GM21390 (cell line): Measurements from ENCODE around the gene HEMK1.

ENCODE experiments used
- ATAC-seq: cut with Tn5 transposase; IDR thresholded peaks from one replicate; pipeline ENCODE4 v1.9.1; 2021; ENCODE audit not compliant: unreplicated experiment

HEMK1 gene, protein sequence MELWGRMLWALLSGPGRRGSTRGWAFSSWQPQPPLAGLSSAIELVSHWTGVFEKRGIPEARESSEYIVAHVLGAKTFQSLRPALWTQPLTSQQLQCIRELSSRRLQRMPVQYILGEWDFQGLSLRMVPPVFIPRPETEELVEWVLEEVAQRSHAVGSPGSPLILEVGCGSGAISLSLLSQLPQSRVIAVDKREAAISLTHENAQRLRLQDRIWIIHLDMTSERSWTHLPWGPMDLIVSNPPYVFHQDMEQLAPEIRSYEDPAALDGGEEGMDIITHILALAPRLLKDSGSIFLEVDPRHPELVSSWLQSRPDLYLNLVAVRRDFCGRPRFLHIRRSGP

DNA sequence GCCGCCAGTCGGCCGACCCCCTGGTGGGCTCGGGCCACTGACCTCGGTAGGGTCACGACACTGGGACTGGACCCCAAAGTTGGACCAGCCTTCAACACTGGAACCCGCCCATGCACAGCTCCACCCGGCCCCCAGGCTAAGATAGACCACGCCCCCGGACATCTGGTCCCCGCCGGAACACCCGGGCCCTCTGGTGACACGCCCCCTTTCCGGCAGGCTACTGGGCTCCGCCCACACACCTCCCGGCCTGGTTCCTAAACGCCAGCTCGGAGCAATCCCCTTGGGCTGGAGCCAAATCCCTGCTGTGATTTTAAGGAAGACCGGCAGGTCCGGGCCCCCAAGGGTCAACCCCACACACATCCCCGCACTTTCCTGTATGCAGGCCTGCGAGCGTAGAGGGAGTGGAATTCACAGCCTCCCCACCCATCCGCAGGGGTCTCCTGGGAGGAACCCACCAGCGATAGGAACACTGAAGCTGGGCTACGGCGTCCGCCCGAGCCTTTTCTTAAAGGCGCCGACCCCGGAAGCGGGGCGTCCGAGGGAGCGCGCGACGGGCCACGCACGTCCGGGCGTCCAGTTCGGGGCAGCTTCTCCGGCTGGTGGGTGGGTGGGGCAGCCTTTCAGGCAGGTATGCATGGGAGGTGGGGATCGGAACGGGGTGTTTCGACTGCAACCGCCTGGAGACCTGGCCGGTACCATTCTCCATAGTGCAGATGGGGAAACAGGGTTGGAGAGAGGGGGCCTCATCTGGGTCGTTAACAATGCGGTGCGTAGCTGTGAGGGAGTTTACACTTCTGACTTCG lies at the start of gene HEMK1:
Gene HEMK1, plus strand, starts transcription at position 576 of the 803 bp plus-strand sequence. CDS start 1,583 bp downstream, outside the sequence.
- peak; percentile 60 for ATAC-seq

DNA sequence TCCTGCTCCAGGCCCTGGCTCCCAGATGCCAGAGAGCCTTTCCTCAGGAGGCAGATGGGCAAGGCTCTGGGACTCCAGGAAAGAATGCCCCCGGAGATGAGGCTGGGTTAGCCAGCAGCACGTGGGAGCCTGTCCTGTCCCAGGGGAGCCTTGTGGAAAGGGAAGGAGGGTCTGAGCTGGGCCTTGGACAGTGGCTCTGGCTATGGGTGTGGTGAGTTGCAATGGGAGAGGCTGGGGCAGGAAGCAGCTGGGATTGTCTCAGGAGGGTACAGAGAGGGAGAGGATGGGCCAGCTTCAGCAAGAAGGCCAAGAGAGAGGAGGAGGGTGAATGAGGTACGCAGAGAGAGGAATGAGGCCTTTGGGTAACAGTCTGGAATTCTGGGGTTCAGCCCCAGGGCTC lies 48.5 kb upstream of the HEMK1 start:
- no peak for ATAC-seq

DNA sequence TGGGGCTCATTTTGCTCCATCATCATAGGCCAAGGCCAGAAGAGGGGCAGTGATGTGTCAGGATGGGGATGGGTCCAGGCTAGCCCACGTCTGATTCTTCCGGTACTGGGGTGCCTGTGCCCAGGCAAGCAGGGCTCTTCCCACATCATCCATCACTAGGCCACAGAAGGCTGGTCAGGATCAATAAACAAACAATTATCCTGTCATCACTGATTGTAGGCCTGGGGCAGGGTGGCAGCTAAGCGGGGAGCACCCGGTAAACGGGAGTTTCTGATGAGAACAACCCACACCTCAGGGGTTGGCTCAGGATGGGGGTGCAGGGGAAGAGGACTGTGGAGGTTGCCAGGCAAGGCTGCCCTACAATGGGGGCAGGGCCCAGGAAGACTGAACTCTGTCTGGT lies 47.8 kb upstream of the HEMK1 start:
- ATAC-seq = no peak

DNA sequence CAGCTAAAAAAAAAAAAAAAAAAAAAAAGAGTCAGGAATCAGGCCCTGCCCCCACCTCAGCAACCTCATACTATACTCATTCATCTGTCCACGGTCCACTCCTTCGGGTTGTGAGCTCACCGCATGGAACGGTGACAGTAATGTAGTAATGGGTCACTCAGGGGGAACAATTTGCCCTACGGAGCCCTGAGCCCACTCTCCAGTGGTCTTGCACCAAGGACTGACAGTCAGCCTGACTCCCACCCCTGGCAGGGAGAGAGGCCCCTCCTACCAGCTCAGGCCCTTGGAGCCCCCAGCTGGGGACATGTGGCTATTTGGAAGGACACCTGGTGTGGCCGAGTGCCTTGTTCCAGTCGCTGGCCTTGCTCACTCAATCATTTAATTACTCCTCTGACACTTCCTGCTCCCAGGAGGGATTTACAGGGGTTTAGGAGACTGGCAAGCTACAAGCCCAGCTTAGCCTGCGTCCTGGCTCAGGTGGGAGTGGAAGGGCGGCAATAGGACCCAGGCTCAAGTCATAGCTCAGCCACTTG lies 46.0 kb upstream of the HEMK1 start:
- ATAC-seq = no peak

DNA sequence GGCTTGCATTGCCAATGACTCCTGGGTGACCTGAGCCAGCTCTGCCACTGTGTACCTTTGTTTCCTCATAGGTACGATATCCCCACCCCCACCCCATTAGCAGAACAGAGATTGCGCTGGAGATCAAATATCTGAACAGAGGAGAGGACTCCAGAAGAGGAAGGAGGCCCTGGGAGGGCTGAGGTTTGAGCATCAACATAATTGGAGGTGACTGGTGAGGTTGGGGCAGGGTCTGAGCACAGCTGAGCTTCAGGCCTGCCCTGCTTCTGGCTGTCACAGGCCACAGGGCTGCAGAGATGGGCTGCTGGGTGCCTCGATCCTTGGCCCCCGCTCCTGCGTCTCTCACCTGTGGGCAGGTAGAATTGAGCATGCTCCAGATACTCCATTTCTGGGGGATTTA lies 44.6 kb upstream of the HEMK1 start:
- ATAC-seq = no peak

DNA sequence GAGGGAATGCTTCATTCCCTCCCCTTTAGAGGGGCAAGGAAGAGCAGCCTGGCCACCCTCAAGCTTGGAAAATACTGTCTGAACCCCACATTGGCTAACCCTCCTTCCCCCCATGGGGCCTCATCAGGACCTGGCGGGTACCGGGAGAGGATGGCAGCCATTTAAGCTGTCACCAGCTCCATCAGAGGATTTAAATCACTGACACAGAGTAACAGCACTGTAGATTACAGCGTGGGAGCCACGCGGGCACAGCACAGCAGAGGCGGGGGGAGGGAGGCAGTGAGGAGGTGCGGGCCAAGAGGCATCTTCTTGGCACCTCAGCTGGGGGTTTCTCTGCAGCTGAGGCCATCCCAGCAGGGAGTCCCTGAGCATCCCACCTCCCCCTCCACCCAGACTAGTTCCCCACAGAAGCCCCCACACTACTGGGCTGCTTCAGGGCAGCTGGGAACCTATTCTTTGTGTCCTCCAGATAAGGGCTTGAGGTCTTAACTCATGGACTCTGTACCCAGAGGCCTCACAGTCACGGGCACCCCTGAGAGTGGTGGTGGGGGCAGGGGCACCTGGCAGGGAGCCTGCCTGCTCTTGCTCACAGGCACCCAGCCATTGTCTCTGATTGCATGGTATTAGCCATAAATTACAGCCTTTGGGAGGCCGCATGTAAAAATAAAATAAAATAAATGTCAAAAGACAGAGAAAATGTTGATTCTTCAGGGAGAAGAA lies 44.0 kb upstream of the HEMK1 start:
- ATAC-seq = no peak

DNA sequence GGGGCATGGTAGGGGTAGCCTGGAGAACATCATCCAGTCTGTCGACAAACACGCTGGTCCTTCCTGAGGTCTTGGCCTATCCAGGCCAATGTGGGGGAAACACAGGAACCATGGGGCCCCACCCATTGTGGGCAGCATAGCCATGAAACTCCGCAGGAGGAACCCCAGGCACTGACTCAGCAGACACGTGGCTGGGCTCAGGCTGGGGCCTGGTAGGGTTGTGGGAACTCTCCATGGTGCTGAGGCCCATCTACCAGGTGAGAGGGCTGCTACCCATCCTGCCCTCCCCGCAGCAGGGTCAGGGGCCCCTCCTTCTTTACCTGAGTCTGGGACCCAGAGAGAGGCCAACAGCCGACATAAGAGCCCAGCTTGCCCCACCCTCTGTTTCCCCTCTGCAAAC lies 43.3 kb upstream of the HEMK1 start:
- no peak for ATAC-seq

DNA sequence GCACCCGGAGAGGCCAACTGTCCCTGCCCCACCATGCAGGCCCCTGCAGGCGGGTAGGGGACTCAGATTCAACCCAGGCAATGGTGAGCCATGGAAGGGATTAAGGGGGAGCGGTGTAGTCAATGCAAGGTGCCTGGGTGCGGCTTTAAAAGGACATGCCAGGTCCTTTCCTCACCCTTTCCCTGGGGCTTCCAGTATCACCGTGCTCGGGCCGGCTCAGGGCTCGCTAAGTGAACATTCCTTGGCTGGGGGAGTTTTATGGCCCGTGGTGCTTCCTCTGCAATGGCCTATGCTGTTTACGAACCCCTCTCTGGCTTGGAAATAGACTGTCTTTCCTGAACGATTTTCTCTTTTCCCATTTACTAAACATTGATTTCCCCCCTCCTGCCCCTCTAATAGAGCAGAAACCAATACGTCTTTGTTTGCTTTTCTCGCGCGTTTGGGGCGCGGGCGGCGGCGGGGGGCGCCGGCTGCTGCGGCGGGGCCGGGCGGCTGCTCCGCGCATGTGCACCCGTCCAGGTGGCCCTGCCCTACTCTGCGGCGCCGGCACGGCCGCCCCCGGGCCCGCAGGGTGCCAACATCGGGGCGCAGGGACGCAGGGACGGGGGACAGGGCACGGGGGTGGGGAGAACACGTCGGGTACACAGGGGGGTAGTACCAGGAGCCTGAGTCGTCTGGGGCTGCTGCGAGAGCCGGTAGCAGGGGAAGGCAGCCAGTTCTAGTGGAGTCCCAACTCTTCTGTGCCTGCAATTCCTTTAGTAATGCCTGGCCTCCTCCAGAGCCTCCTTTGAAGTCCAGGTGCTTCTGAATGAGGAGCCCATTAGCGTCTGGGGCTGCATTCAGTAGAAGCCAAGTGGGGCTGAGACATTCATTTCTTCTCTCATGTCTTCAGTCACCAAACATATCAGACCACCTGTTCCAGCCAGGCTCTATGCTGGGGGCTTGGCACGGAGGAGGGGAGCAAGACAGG lies 39.0 kb upstream of the HEMK1 start:
- no peak for ATAC-seq

DNA sequence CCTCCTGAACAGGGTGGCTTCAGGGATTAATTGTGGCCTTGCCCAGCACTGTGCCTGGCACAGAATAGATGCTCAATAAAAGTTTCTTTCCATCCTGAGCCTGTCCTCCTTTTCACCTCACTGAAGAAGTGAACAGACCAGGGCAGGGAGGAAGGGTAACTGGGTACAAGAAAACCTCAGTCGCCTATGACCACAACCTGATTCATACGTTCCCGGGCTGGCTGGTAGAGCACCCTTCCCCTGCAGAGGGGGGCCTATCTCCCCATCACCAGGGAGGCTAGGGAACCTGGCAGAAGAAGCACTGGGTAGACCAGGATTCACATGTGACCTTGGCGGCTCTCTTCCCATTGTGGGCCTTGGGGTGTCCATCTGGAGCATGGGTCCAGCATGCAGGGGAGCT lies 38.1 kb upstream of the HEMK1 start:
- ATAC-seq = no peak

DNA sequence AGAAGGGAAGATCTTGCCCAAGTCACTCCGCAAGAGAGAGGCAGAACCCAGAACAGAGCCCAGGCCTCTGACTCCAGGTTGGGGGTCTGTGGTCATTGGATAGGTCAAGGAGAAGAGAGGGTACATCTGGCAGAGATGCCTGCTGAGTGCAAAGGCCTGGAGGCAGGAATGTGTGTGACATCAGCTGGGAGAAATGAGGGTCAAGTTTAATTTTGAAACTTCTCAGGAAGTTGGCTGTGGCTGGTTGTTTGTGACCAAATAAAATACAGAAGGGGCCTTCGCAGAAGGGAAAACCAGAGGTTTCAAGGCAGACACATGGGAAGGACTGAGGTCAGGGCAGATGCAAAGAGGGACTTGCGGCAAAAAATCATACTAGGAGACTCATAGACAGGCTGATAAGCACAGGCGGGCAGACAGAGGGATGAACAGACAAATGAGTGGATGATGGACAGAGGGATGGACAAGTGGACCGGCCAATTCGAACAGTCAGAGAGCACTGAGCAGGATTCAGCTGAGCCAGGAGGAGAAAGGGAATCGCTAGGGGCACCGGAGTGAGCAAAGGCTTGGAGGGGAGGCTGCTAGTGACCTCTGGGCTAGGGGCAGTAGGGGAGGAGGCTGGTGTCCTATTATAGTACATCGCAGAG lies 37.1 kb upstream of the HEMK1 start:
- no peak for ATAC-seq

DNA sequence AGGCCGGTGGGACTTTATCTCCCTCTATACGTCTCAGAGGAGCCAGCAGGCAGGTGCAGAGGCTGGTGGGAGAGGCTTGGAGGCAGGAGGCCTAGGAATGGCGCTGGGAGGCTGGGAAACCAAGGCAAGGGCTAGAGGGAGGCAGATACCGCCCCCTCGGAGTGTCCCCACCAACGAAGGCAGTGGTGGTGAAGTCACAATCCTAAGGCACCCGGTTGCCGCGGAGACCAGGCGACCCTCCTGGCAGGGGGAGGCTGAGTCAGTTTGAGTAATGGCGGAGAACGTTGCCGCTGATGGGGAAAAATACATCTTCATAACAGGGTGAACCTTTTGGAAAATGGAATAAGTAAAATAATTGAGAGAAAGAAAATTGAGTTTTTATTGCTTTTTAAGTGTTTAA lies 36.0 kb upstream of the HEMK1 start:
- ATAC-seq = no peak

DNA sequence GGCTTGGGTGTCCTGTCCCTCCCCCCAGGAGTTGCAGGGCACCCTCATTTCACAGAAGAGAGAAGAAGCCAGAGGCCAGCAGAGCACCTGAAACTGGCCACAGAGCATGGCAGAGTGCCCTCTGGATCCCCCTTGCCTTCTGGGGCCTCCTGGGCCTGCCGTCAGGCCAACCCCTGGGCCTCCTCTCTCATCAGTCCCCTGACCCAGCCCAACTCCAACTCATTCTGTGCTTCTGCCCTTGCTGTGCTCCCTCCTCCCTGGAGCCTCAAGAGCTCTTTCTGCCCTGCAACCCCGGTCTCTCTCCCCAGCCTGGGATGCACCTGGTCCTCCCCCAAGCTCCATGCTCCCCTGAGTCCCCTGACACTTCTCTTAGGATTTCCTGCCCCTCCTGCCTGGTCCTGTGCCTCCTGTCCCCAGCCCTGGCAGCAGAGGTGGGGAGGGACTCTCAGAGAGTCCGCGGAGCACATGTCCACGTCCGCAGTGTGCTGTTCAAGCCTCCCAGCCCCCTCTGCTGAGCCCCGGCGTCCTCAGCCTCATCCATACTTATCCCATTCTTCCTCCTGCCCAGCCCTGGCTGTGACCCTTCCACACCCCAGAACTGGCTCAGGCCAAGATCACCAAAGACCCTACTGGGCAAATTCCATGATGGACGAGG lies 35.4 kb upstream of the HEMK1 start:
- ATAC-seq = no peak

DNA sequence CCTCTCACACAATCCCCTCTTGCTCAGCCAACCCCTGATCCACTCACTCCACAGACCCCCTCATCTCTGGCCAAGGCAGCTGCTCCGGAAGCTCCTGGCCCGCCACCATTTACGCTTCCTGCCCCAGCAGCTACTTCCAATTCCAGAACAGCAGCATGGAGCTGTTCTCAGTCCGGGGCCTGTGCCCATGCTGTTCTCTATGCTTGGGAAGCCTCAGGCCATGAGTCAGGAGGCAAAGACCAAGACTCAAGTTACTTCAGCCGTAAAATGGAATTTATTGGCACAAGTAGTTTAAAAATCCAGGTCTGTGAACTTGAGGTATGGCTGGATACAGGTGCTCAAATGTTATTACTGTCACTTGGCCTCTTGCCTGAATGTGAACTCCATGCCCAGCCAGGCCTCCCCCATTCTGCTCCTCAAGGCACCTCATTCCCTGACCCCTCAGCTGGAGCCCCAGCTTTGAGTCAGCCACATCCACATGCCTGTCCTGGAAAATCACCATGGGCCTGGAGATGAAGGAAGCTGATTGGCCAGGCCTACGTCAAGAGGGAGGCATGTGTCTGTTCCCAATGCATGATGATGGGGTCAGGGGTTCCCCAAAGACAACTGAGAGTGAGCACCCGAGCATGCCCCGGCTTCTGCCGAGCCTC lies 34.5 kb upstream of the HEMK1 start:
- ATAC-seq = no peak

DNA sequence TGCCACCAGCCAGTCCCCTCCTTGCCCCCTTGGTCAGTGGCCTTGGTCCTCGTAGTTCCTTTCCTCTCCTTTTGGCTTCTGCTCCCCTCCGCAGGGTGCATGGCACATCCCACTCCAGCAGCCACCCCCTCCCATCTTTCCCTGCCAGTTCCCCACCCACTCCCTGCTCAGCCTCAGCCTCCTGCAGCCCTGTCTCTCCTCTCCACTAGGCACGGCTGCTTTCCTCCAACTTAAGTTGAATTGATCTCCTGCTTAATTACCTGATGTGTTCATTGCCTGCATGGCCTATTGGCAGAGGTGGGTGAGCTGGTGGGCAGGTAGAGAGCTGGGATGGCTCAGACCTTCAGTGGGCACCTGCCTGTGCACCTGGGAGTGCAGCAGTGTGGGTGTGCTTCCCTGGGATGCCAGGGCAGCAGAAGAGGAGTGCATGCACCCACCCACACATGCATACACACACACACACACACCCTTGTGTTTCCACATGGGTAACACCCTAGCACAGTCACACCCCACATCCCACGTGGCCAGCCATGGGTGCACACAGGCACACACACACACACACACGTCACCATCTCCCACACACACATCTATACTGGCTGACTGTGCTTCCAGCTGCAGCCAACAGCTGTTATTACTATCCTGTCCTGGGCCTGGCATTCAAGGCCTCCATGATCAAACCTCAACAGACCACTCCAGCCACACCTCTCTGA lies 32.7 kb upstream of the HEMK1 start:
- no peak for ATAC-seq

DNA sequence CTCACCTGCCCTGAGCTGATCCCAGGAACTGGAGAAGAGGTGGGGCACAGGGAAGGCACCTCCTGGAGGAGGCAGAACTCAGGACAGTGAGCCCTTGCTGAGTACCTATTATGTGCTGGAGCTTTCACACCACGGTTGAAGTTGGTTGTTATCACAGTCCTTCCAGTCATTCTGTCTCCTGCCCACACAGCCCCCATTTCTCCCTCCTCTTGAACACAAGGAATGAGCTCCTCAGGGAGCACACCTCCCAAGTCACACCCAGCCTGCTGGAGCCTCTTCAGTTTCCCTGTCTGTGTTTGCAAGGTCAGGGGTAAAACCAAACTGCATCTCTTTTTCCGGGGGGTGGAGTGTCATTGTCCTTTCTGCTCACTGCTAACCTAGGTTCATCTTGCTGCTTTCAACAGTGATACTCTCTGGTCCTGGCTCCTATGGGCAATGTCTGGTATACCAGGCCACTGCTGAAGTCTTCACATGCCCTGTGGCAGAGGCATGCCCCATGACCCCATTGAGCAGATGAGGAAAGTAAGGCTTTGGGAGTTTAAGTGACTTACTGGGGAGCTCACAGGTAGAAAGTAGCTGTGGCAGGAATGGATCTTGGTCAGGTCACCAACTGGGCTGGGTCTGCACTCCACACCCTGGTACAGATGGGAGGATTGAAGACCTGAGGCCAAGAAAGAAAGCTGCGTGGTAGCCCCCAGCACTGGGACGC lies 31.7 kb upstream of the HEMK1 start:
- ATAC-seq = no peak

DNA sequence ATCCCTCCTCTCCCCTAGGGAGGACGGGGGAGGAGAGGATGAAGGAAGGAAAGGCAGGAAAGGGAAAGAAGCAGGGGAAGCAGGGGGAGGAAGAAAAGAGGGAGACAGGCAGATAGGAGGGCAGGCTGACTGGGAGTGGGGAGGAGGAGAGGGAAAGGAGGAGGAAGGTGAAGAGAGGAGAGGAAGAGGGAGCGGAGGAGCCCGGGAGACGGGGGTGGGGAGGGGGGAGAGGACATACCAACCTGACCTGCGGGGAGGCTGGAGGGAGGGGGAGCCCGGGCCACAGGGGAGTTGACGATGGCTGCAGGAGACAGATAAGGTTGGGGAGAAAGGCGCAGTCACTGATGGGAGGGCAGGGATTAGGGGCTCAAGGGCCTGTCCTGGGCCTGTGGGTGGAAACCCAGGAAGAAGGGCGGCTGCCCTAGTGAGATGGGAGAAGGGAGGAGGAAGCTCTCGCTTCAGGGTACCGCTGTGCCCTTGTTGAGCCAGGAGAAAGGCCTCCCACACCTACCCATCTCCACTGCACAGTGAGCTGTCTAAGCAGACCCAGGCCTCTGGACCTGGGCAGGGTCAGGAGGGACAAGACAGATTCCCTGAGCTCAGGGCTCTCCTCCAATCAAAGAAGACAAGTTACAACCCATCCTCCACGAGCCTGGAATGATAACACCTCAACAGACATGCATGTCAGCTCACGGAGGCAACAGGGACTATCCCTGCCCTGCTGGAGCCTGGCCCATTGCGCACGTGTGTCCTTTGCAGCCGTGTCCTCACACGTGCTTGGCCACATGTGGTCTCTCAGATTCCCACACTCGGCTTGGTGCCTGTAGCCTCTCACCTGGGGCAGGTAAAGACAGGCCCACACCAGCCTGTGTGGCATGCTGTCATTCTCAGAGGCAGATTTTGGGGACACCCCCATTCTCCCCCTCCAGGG lies 29.7 kb upstream of the HEMK1 start:
- no peak for ATAC-seq
